A549 (cell line): ENCODE results near the gene DTX4. TPM values are rescaled to one million over a fixed set of nuclear protein-coding genes. Genes with fewer than 3 reads are reported as not detected.

Source experiments
- ATAC-seq, 2 experiments: fragments of 200-7000 bp in 1 of 2; fragments of >200 bp in 1 of 2; cut with Nextera tagmentation in 1 of 2; cut with Tn5 transposase in 1 of 2; 3 replicates each; pipeline versions ENCODE4 v1.8.0 to v1.9.1; 2018 to 2020; ENCODE audit warnings: mild to moderate bottlenecking in 1 of 2, moderate library complexity in 1 of 2
- CTCF ChIA-PET: fragments of 300-600 bp; sonication (Branson Sonifier 250); formaldehyde crosslinking; extraction: SDS; loops from one replicate; lab custom pipeline; 2021; ENCODE audit warnings: antibody characterized with exemption, inconsistent platforms; lab: Yijun Ruan, JAX
- POLR2A ChIA-PET: fragments of 350-600 bp; formaldehyde crosslinking; extraction: SDS; loops from one replicate; lab custom pipeline; 2021; ENCODE audit warnings: antibody characterized with exemption, inconsistent platforms; lab: Yijun Ruan, JAX
- DNase-seq, 2 experiments: peaks; one replicate each; pipeline versions ENCODE4 v3.0.0 to v3.0.0-alpha.2; 2011 to 2016; ENCODE audit warnings: low read depth in 1 of 2, low spot score in 1 of 2
- FAIRE-seq: peaks from 2 replicates; lab custom pipeline; 2011; peaks lifted over from hg19 to GRCh38; lab: Jason Lieb, UNC
- H3K27ac ChIP-seq, 2 experiments: fragments of >200 bp; sonication (Bioruptor Twin); formaldehyde crosslinking; 3 replicates each; pipeline ENCODE4 v1.5.1; 2016 to 2017
- H3K4me1 ChIP-seq: fragments of >200 bp; sonication (Bioruptor Twin); formaldehyde crosslinking; 3 replicates; pipeline ENCODE4 v1.6.1; 2016
- H3K4me2 ChIP-seq: fragments of >200 bp; sonication (Bioruptor Twin); formaldehyde crosslinking; 3 replicates; pipeline ENCODE4 v1.6.1; 2016
- H3K4me3 ChIP-seq: fragments of >200 bp; sonication (Bioruptor Twin); formaldehyde crosslinking; 3 replicates; pipeline ENCODE4 v1.5.1; 2016
- H3K9me3 ChIP-seq: fragments of >200 bp; sonication (Bioruptor Twin); formaldehyde crosslinking; 3 replicates; pipeline ENCODE4 v1.6.1; 2016
- BHLHE40 ChIP-seq: IDR thresholded peaks from 2 replicates; pipeline ENCODE4 v1.6.1; 2012; ENCODE audit warnings: low read depth, low read length, inconsistent platforms
- CBX2 ChIP-seq: fragments of 200-600 bp; sonication (generic); IDR thresholded peaks from 2 replicates; pipeline ENCODE4 v1.6.1; 2016; ENCODE audit warnings: low read depth, mild to moderate bottlenecking, borderline replicate concordance
- CBX8 ChIP-seq: fragments of 200-600 bp; sonication (generic); IDR thresholded peaks from 2 replicates; pipeline ENCODE4 v1.6.1; 2016
- HMGXB4 ChIP-seq: fragments of 250-450 bp; sonication (Bioruptor Pico); IDR thresholded peaks from 2 replicates; pipeline ENCODE4 v1.5.0; 2021; ENCODE audit warnings: mild to moderate bottlenecking, moderate library complexity, borderline replicate concordance
- HOXB5 ChIP-seq: fragments of 250-450 bp; sonication (Bioruptor Pico); IDR thresholded peaks from 2 replicates; pipeline ENCODE4 v1.5.0; 2020; ENCODE audit warnings: mild to moderate bottlenecking, moderate library complexity
- JUN ChIP-seq, 2 experiments: fragments of >200 bp; sonication (Bioruptor Twin); formaldehyde crosslinking; IDR thresholded peaks; 2 replicates in 1 of 2; 3 replicates in 1 of 2; pipeline ENCODE4 v1.6.1; 2016 to 2017
- MAZ ChIP-seq: fragments of 150-350 bp; IDR thresholded peaks from 2 replicates; pipeline ENCODE4 v1.6.1; 2014; ENCODE audit warnings: antibody characterized with exemption, low read depth, low read length, borderline replicate concordance
- PBX3 ChIP-seq: IDR thresholded peaks from 2 replicates; pipeline ENCODE4 v1.6.1; 2012
- POLR2A ChIP-seq: IDR thresholded peaks from 2 replicates; pipeline ENCODE4 v1.6.1; 2012; ENCODE audit warnings: mild to moderate bottlenecking, low read length
- REST ChIP-seq: fragments of 200-600 bp; sonication (generic); IDR thresholded peaks from 2 replicates; pipeline ENCODE4 v1.6.1; 2016; ENCODE audit warnings: antibody characterized with exemption, mild to moderate bottlenecking, moderate library complexity
- SMC3 ChIP-seq: fragments of >200 bp; sonication (Bioruptor Twin); formaldehyde crosslinking; IDR thresholded peaks from 3 replicates; pipeline ENCODE4 v1.6.1; 2018; ENCODE audit warnings: inconsistent platforms
- SREBF2 ChIP-seq: fragments of 450-650 bp; IDR thresholded peaks from 2 replicates; pipeline ENCODE4 v1.6.1; 2014; ENCODE audit warnings: mild to moderate bottlenecking, moderate library complexity
- ZSCAN20 ChIP-seq: fragments of 250-450 bp; sonication (Bioruptor Pico); IDR thresholded peaks from 2 replicates; pipeline ENCODE4 v1.8.0; 2022; ENCODE audit warnings: mild to moderate bottlenecking, moderate library complexity
- WGBS: methylation state at CpG from one replicate; pipeline ENCODE4 v1.1.6; 2017; ENCODE audit errors: missing lambda C conversion rate; 5-methylcytosine and 5-hydroxymethylcytosine counted together
- polyA plus RNA-seq, 4 experiments: library from polyadenylated mRNA; depleted of rRNA in 3 of 4; stranded (reverse); fragments of >200 nt; fragmentation: RNase III in 1 of 4; extraction: RNeasy Plus Mini Kit Qiagen cat#74134 plus additional on column Dnase treatment in 1 of 4; gene quantifications; 2 replicates in 3 of 4; 3 replicates in 1 of 4; pipeline ENCODE4 v1.2.3, GENCODE V29; 2011 to 2017

DTX4 gene
- polyA plus RNA-seq, 2 of the 4 experiments (the other 2 are of a cell fraction) = 0.97 to 3.1 TPM

DNA sequence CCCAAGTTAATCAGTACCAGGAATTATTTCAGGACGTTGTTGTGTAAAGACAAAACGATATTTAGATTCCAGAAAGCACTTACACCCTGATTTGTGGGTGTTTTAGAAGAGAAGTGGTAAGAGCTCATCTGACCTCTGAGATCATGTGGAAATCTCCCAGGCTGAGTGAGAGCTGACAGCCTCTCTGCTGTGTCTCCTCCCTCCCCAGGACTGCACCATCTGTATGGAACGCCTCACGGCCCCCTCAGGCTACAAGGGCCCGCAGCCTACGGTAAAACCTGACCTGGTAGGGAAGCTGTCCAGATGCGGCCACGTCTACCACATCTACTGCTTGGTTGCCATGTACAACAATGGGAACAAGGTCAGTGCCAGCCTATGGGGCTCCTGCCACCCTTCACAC is 20.0 kb downstream of the DTX4 start:
- H3K4me1 ChIP-seq = 0 out of 3 replicates have a peak, but pooled peaks cover 5% of the 10 kb centered on the region
- no peaks in the 10 kb centered on the region for H3K9me3 ChIP-seq
- no peak overlapping the region for H3K27ac ChIP-seq
- WGBS = 63% methylated on average over 8 of the region's 8 CpGs
- H3K4me2 ChIP-seq = no peak overlapping the region
- H3K4me3 ChIP-seq = no peak overlapping the region
- DNase-seq = no peak
- CTCF ChIA-PET = interaction anchor here (0.8 to 3.9 kb wide), 6 partner anchors 10 to 95 kb away, joined by 3 to 31 read pairs (median 4); partner anchors contain the start of gene DTX4
- no peak for ATAC-seq
- TF ChIP-seq BHLHE40 (no peak), JUN (IDR thresholded peaks at IDR 0.05) (no peak), HMGXB4 (CRISPR knock-in tag) (no peak)
- TF ChIP-seq, all 56 proteins: peak for 0
- no peak for FAIRE-seq
- POLR2A ChIA-PET = no interaction called here

DNA sequence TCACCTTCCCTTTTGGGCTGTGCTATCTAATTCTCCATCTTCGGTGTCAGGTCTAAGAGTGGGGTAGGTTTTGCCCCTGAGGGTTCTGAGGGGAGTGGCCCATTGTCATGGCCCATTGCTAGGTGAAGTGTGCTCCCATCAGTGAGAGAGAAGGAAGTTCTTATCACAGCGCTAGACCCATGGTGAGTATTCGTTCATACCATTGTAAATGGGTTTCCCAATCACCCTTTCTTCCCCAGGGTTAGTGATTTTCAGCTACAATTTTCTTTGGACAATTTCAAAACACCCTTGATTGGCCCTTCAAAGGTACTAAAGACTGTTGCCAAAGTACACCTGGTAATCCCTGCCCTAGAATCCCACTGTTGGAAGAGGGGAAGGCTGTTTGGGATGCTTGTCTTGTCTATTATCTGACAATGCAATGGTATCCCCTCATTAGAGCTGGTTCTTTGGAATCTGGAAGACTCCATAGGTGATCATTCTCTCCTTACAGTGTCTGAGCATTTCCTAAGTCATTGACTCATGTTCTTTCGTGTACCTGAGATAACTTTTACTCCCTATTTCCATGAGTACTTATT is 20.6 kb downstream of the DTX4 start:
- Histone ChIP-seq H3K27ac (no peak overlapping the region), H3K4me2 (no peak overlapping the region), H3K9me3 (no peaks in the 10 kb centered on the region), H3K4me3 (no peak overlapping the region), H3K4me1 (0 out of 3 replicates have a peak, but pooled peaks cover 5% of the 10 kb centered on the region)
- no peak for DNase-seq
- no peak for ATAC-seq
- CTCF ChIA-PET = interaction anchor here (0.9 to 3.9 kb wide), 6 partner anchors 10 to 94 kb away, joined by 3 to 31 read pairs (median 4); partner anchors contain the start of gene DTX4
- 64% methylated on average over 4 of the region's 4 CpGs for WGBS
- no peak for FAIRE-seq
- no peak for TF ChIP-seq ZSCAN20 (CRISPR knock-in tag)
- POLR2A ChIA-PET = no interaction called here

- DNase-seq (no peak), ATAC-seq (no peak)
- WGBS = 76% methylated on average over 10 of the region's 10 CpGs
- Histone ChIP-seq H3K27ac (no peak overlapping the region), H3K4me2 (no peak overlapping the region), H3K9me3 (no peaks in the 10 kb centered on the region)
- no peak for TF ChIP-seq HOXB5 (CRISPR knock-in tag)
- TF ChIP-seq POLR2A = no peak
- TF ChIP-seq MAZ = no peak
- TF ChIP-seq SMC3 = no peak
- no peak for TF ChIP-seq CBX2
- TF ChIP-seq SREBF2 = no peak
- no peak for TF ChIP-seq PBX3
- TF ChIP-seq REST = no peak
- TF ChIP-seq CBX8 = no peak
- TF ChIP-seq, all 56 proteins: peak for 0
- H3K4me3 ChIP-seq = no peak overlapping the region
- H3K4me1 ChIP-seq = 0 out of 3 replicates have a peak, but pooled peaks cover 3% of the 10 kb centered on the region
- ChIA-PET POLR2A (no interaction called here), CTCF (interaction anchor here (0.9 to 3.9 kb wide), 6 partner anchors 9 to 35 kb away, joined by 3 to 31 read pairs (median 4); partner anchors contain the start of gene DTX4)
- no peak for FAIRE-seq
Measured at GRCh38 chr11:59193587-59194130, 21.7 kb downstream of the DTX4 start.
